HepG2 (cell line): ENCODE measurements around the gene CRIM1. TPM values are rescaled to one million over a fixed set of nuclear protein-coding genes. Genes with fewer than 3 reads are reported as not detected.

Source experiments
- ATAC-seq: fragments of 200-7000 bp; cut with Tn5 transposase; 3 replicates; pipeline ENCODE4 v1.9.1; 2020; ENCODE audit warnings: mild to moderate bottlenecking, moderate library complexity
- BruUV-seq: library from RNA; stranded (reverse); fragments of 400-500 nt; replicated peaks from 2 replicates; lab custom pipeline; 2021; lab: Mats Ljungman, UMichigan
- CTCF ChIA-PET: fragments of 300-600 bp; formaldehyde crosslinking; extraction: SDS; loops from one replicate; lab custom pipeline; 2021; ENCODE audit warnings: low total read pairs, inconsistent platforms, low intra/inter-chr PET ratio; lab: Yijun Ruan, JAX
- POLR2A ChIA-PET: fragments of 350-600 bp; sonication (Branson Sonifier 250); formaldehyde crosslinking; loops from one replicate; lab custom pipeline; 2020; ENCODE audit warnings: antibody characterized with exemption, inconsistent platforms; lab: Yijun Ruan, JAX
- DNase-seq: peaks from one replicate; pipeline ENCODE4 v3.0.0-alpha.2; 2015; ENCODE audit warnings: low spot score
- FAIRE-seq: peaks from 3 replicates; lab custom pipeline; 2011; peaks lifted over from hg19 to GRCh38; lab: Jason Lieb, UNC
- H2AFZ ChIP-seq: one replicate; pipeline ENCODE4 v1.6.1; 2011; ENCODE audit warnings: low read length, inconsistent platforms
- H3K27ac ChIP-seq: fragments of 300-600 bp; 3 replicates; pipeline ENCODE4 v1.8.0; 2011; ENCODE audit warnings: mixed run types, mild to moderate bottlenecking, mixed read lengths, low read length, inconsistent platforms; ENCODE audit not compliant: insufficient read depth; ENCODE audit errors: extremely low read length
- H3K27me3 ChIP-seq, 2 experiments: fragments of 200-600 bp in 1 of 2; 2 replicates in 1 of 2; 3 replicates in 1 of 2; pipeline versions ENCODE4 v1.6.0 to v1.8.0; 2011; ENCODE audit warnings: low read length in 2 of 2, mild to moderate bottlenecking in 2 of 2, moderate library complexity in 2 of 2, inconsistent platforms in 1 of 2; ENCODE audit not compliant: insufficient read depth in 2 of 2, control insufficient read depth in 1 of 2
- H3K36me3 ChIP-seq, 2 experiments: fragments of 200-600 bp in 1 of 2; replicated peaks in 1 of 2; 2 replicates in 1 of 2; 3 replicates in 1 of 2; pipeline versions ENCODE4 v1.5.1 to v1.8.0; 2011; ENCODE audit warnings: low read length in 2 of 2, inconsistent platforms in 1 of 2; ENCODE audit not compliant: insufficient read depth in 2 of 2, control insufficient read depth in 1 of 2
- H3K4me1 ChIP-seq: 2 replicates; pipeline ENCODE4 v1.5.1; 2012; ENCODE audit warnings: low read length, inconsistent platforms; ENCODE audit not compliant: insufficient read depth
- H3K4me2 ChIP-seq: 2 replicates; pipeline ENCODE4 v1.6.0; 2011; ENCODE audit warnings: low read depth, low read length, inconsistent platforms
- H3K4me3 ChIP-seq, 3 experiments: fragments of 200-600 bp in 1 of 3; sonication (generic), shearing (Covaris generic) in 1 of 3; replicated peaks in 1 of 3; 2 replicates each; pipeline ENCODE4 v1.5.1; 2011 to 2016; ENCODE audit warnings: low read length in 3 of 3, inconsistent platforms in 2 of 3, low read depth in 2 of 3, mild to moderate bottlenecking in 2 of 3, control low read depth in 1 of 3, mixed read lengths in 1 of 3; ENCODE audit not compliant: insufficient read depth in 1 of 3
- H3K79me2 ChIP-seq: one replicate; pipeline ENCODE4 v1.6.1; 2011; ENCODE audit warnings: low read length, inconsistent platforms; ENCODE audit not compliant: insufficient read depth
- H3K9ac ChIP-seq: 2 replicates; pipeline ENCODE4 v1.6.0; 2011; ENCODE audit warnings: mild to moderate bottlenecking, low read depth, low read length, inconsistent platforms; ENCODE audit not compliant: insufficient read depth
- H3K9me3 ChIP-seq: 2 replicates; pipeline ENCODE4 v1.5.1; 2012; ENCODE audit warnings: mild to moderate bottlenecking, low read length
- H4K20me1 ChIP-seq: 2 replicates; pipeline ENCODE4 v1.6.0; 2011; ENCODE audit warnings: inconsistent platforms, mild to moderate bottlenecking, low read length, moderate library complexity; ENCODE audit not compliant: insufficient read depth
- HNRNPLL ChIP-seq: fragments of 200-400 bp; formaldehyde crosslinking; IDR thresholded peaks from 2 replicates; pipeline ENCODE4 v1.6.1; 2017; ENCODE audit warnings: mild to moderate bottlenecking, low read depth, low read length; ENCODE audit not compliant: poor library complexity, severe bottlenecking
- MEF2D ChIP-seq: sonication (generic); formaldehyde crosslinking; IDR thresholded peaks from 2 replicates; pipeline ENCODE4 v1.5.1; 2020; ENCODE audit warnings: mild to moderate bottlenecking, missing genetic modification reagents
- MIXL1 ChIP-seq: IDR thresholded peaks from 2 replicates; pipeline ENCODE4 v1.6.1; 2016
- POLR2AphosphoS5 ChIP-seq: IDR thresholded peaks from 2 replicates; pipeline ENCODE4 v1.6.1; 2012; ENCODE audit warnings: low read depth, low read length
- SMC3 ChIP-seq: IDR thresholded peaks from 2 replicates; pipeline ENCODE4 v1.6.1; 2011; ENCODE audit warnings: low read length, improper control_type of control experiment
- TBX3 ChIP-seq: fragments of 450-650 bp; IDR thresholded peaks from 2 replicates; pipeline ENCODE4 v1.6.1; 2017; ENCODE audit warnings: antibody characterized with exemption, mild to moderate bottlenecking, inconsistent platforms, borderline replicate concordance
- ZBTB8A ChIP-seq: sonication (generic); formaldehyde crosslinking; IDR thresholded peaks from 2 replicates; pipeline ENCODE4 v1.4.0; 2020; ENCODE audit warnings: mild to moderate bottlenecking, low read depth, missing genetic modification reagents, borderline replicate concordance
- ZNF136 ChIP-seq: sonication (generic); formaldehyde crosslinking; IDR thresholded peaks from 2 replicates; pipeline ENCODE4 v1.8.1; 2022; ENCODE audit warnings: low read depth, mild to moderate bottlenecking, moderate library complexity, missing genetic modification reagents
- ZNF205 ChIP-seq: IDR thresholded peaks from 2 replicates; pipeline ENCODE4 v1.6.1; 2018; ENCODE audit warnings: missing biosample characterization, missing genetic modification reagents
- ZNF562 ChIP-seq: sonication (generic); formaldehyde crosslinking; IDR thresholded peaks from 2 replicates; pipeline ENCODE4 v1.8.0; 2022; ENCODE audit warnings: missing genetic modification reagents, borderline replicate concordance
- ZNF768 ChIP-seq: sonication (generic); formaldehyde crosslinking; IDR thresholded peaks from 2 replicates; pipeline ENCODE4 v1.4.0; 2020; ENCODE audit warnings: missing genetic modification reagents
- WGBS: methylation state at CpG from one replicate; pipeline ENCODE4 v1.1.6; 2017; ENCODE audit warnings: low lambda C conversion rate; 5-methylcytosine and 5-hydroxymethylcytosine counted together
- in situ Hi-C: cut with HindIII; loops from 2 replicates; pipeline ENCODE4 v1.10.0; 2017; ENCODE audit warnings: low pct_unique_long_range_greater_than_20kb; ENCODE audit not compliant: extremely low pct_ligation_motif_present
- intact Hi-C: fragments of 100-400 bp; cut with micrococcal nuclease; formaldehyde crosslinking; loops from one replicate; pipeline ENCODE4 v1.10.0; 2022; ENCODE audit not compliant: unreplicated experiment
- polyA plus RNA-seq, 8 experiments: library from polyadenylated mRNA; depleted of rRNA in 3 of 8; stranded (reverse) in 7 of 8; unstranded in 1 of 8; fragments of >200 nt; fragmentation: Illumina TruSeq in 4 of 8; extraction: Trizol in 4 of 8; gene quantifications; 2 replicates each; pipeline versions ENCODE4 v1.2.1 to v1.2.3, GENCODE V29; 2011 to 2016; ENCODE audit warnings: low read depth in 4 of 8, missing spikeins in 1 of 8, mixed read lengths in 1 of 8; ENCODE audit not compliant: insufficient read depth in 1 of 8
- total RNA-seq, 5 experiments: library from RNA; depleted of rRNA; stranded (reverse); fragments of >200 nt; fragmentation: Illumina TruSeq; extraction: Trizol; gene quantifications; 2 replicates each; pipeline ENCODE4 v1.2.3, GENCODE V29; 2016; ENCODE audit warnings: low read depth in 1 of 5
- TF ChIP-seq, protein P1 (sequence below): sonication (generic); formaldehyde crosslinking; IDR thresholded peaks from 2 replicates; pipeline ENCODE4 v1.5.1; 2020; ENCODE audit warnings: missing genetic modification reagents, mild to moderate bottlenecking, borderline replicate concordance
- TF ChIP-seq, protein P2 (sequence below): sonication (generic); formaldehyde crosslinking; IDR thresholded peaks from 2 replicates; pipeline ENCODE4 v1.8.1; 2023; ENCODE audit warnings: mild to moderate bottlenecking, missing genetic modification reagents
- TF ChIP-seq, protein P3 (sequence below): IDR thresholded peaks from 2 replicates; pipeline ENCODE4 v1.6.1; 2016; ENCODE audit warnings: low read depth, borderline replicate concordance
- TF ChIP-seq, protein P4 (sequence below): sonication (generic); formaldehyde crosslinking; IDR thresholded peaks from 2 replicates; pipeline ENCODE4 v1.4.0; 2020; ENCODE audit warnings: low read depth, missing genetic modification reagents

Gene CRIM1
- total and polyA plus RNA-seq, 2 of the 13 experiments (the other 11 are each of a cell fraction or from before 2014, with no cell fraction given): 39.1 to 69.9 TPM

DNA sequence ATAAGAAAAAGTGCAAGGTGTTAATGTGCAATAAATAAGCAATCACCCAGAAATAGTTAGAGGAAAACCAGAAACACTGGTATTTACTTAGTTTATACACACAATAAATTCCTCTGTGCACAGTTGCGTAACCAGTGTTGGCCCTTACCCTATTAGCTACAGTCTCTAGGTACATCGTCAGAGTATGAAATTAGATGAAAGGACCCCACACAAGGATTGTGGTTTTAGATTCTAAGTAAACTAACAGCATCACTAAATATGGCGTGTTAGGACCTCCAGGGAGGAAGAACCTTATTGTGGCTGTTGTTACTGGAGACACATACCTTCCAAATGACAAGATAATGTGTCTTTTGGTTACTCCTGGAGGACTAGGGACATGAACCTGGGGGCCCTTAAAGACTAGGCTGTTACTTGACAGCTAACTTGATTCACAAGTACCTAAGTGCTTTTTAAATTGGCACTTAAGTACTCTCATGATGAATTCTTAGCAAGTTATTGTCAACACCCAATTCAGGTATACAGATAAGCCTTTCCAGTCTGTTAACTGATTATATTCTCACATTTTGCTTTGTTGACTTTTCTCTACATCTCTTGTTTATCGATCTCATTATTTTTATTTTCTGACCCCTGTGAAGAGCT is 127.1 kb downstream of the CRIM1 start (continued):
- TF ChIP-seq, protein P1, sequence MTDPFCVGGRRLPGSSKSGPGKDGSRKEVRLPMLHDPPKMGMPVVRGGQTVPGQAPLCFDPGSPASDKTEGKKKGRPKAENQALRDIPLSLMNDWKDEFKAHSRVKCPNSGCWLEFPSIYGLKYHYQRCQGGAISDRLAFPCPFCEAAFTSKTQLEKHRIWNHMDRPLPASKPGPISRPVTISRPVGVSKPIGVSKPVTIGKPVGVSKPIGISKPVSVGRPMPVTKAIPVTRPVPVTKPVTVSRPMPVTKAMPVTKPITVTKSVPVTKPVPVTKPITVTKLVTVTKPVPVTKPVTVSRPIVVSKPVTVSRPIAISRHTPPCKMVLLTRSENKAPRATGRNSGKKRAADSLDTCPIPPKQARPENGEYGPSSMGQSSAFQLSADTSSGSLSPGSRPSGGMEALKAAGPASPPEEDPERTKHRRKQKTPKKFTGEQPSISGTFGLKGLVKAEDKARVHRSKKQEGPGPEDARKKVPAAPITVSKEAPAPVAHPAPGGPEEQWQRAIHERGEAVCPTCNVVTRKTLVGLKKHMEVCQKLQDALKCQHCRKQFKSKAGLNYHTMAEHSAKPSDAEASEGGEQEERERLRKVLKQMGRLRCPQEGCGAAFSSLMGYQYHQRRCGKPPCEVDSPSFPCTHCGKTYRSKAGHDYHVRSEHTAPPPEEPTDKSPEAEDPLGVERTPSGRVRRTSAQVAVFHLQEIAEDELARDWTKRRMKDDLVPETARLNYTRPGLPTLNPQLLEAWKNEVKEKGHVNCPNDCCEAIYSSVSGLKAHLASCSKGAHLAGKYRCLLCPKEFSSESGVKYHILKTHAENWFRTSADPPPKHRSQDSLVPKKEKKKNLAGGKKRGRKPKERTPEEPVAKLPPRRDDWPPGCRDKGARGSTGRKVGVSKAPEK (CRISPR knock-in tag): no peak
- TF ChIP-seq TBX3: peak; percentile 39; the same call in 1 of the 2 replicates
- 0 out of 2 replicates have a peak, but pooled peaks have one; percentile 15 for TF ChIP-seq MIXL1 (CRISPR knock-in tag)
- peak; percentile 22; the same call in 1 of the 2 replicates for TF ChIP-seq SMC3
- TF ChIP-seq ZBTB8A (CRISPR knock-in tag): no peak

DNA sequence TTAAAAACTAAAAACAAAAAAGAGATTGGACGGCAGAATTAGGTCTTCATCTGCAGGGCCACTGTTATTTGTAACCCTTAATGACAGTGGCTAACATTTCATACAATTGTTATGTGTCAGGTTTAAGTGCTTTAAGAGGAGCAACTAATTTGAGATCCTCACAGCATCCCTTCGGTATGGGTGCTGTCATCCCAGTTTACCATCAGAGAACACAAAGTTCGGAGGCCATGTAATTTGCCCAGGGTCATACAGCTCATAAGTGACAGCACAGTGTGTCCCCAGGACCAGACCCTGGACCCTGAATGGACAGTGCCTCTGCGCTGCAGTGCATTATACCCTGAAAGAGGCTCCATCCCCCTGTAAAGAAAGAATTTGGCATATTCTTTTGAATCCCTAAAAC is 127.7 kb downstream of the CRIM1 start:
- Histone ChIP-seq H3K27me3 (no peaks in the 10 kb centered on the region), H3K4me2 (no peak overlapping the region), H3K9ac (no peak overlapping the region), H3K27ac (peak overlapping the region; percentile 29), H3K4me1 (peaks cover 63% of the 10 kb centered on the region), H3K36me3 (peaks cover 38 to 69% of the 10 kb centered on the region in 2 experiments), H3K9me3 (no peaks in the 10 kb centered on the region), H2AFZ (no peak overlapping the region), H3K4me3 (no peak overlapping the region), H4K20me1 (no peaks in the 10 kb centered on the region), H3K79me2 (no peaks in the 10 kb centered on the region)
- POLR2A ChIA-PET: no interaction called here
- no peak for DNase-seq
- intact Hi-C loops (no loop called here), in situ Hi-C loops (no loop called here)
- ATAC-seq: no peak
- WGBS: 94% methylated on average over 4 of the region's 4 CpGs
- BruUV-seq: no TSS peak
- FAIRE-seq: no peak
- CTCF ChIA-PET: no interaction called here
- TF ChIP-seq ZNF562 (CRISPR knock-in tag) (no peak), MEF2D (CRISPR knock-in tag) (no peak), ZNF136 (CRISPR knock-in tag) (no peak), ZNF768 (no peak), HNRNPLL (no peak), ZNF205 (CRISPR knock-in tag) (no peak), POLR2AphosphoS5 (no peak)
- TF ChIP-seq, protein P2, sequence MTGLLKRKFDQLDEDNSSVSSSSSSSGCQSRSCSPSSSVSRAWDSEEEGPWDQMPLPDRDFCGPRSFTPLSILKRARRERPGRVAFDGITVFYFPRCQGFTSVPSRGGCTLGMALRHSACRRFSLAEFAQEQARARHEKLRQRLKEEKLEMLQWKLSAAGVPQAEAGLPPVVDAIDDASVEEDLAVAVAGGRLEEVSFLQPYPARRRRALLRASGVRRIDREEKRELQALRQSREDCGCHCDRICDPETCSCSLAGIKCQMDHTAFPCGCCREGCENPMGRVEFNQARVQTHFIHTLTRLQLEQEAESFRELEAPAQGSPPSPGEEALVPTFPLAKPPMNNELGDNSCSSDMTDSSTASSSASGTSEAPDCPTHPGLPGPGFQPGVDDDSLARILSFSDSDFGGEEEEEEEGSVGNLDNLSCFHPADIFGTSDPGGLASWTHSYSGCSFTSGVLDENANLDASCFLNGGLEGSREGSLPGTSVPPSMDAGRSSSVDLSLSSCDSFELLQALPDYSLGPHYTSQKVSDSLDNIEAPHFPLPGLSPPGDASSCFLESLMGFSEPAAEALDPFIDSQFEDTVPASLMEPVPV (CRISPR knock-in tag): no peak
- TF ChIP-seq, protein P3, sequence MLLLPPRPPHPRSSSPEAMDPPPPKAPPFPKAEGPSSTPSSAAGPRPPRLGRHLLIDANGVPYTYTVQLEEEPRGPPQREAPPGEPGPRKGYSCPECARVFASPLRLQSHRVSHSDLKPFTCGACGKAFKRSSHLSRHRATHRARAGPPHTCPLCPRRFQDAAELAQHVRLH (CRISPR knock-in tag): no peak
- TF ChIP-seq, protein P4, sequence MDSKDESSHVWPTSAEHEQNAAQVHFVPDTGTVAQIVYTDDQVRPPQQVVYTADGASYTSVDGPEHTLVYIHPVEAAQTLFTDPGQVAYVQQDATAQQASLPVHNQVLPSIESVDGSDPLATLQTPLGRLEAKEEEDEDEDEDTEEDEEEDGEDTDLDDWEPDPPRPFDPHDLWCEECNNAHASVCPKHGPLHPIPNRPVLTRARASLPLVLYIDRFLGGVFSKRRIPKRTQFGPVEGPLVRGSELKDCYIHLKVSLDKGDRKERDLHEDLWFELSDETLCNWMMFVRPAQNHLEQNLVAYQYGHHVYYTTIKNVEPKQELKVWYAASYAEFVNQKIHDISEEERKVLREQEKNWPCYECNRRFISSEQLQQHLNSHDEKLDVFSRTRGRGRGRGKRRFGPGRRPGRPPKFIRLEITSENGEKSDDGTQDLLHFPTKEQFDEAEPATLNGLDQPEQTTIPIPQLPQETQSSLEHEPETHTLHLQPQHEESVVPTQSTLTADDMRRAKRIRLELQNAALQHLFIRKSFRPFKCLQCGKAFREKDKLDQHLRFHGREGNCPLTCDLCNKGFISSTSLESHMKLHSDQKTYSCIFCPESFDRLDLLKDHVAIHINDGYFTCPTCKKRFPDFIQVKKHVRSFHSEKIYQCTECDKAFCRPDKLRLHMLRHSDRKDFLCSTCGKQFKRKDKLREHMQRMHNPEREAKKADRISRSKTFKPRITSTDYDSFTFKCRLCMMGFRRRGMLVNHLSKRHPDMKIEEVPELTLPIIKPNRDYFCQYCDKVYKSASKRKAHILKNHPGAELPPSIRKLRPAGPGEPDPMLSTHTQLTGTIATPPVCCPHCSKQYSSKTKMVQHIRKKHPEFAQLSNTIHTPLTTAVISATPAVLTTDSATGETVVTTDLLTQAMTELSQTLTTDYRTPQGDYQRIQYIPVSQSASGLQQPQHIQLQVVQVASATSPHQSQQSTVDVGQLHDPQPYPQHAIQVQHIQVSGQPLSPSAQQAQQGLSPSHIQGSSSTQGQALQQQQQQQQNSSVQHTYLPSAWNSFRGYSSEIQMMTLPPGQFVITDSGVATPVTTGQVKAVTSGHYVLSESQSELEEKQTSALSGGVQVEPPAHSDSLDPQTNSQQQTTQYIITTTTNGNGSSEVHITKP (CRISPR knock-in tag): no peak
